Lung (tissue), 12 donors: ENCODE results near the gene WNT7B. TPM values are rescaled to one million over a fixed set of nuclear protein-coding genes. Genes with fewer than 3 reads are reported as not detected.

ENCODE experiments used
- ATAC-seq: fragments of 200-7000 bp; cut with Tn5 transposase; one replicate; pipeline ENCODE4 v1.9.1; 2020; ENCODE audit warnings: moderate number of reproducible peaks; ENCODE audit not compliant: insufficient read depth, low FRiP score
- DNase-seq, 3 donors: peaks; one replicate each; pipeline ENCODE4 v3.0.0-alpha.2; 2013 to 2017
- H3K27ac ChIP-seq, 2 donors: one replicate each; pipeline ENCODE4 v1.5.1; 2013; ENCODE audit warnings: mild to moderate bottlenecking in 2 of 2, moderate library complexity in 2 of 2, control low read depth in 1 of 2, inconsistent platforms in 1 of 2, low read depth in 1 of 2, low read length in 1 of 2
- H3K27me3 ChIP-seq, 3 donors: one replicate each; pipeline ENCODE4 v1.5.1; 2013; ENCODE audit warnings: low read length in 2 of 3; ENCODE audit not compliant: control insufficient read depth in 3 of 3, insufficient read depth in 3 of 3
- H3K36me3 ChIP-seq, 4 donors: one replicate each; pipeline ENCODE4 v1.5.1; 2013; ENCODE audit warnings: low read length in 4 of 4, mild to moderate bottlenecking in 1 of 4, moderate library complexity in 1 of 4; ENCODE audit not compliant: control insufficient read depth in 4 of 4, insufficient read depth in 4 of 4
- H3K4me1 ChIP-seq, 5 donors: one replicate each; pipeline ENCODE4 v1.5.1; 2013; ENCODE audit warnings: low read length in 5 of 5, mild to moderate bottlenecking in 2 of 5, moderate library complexity in 1 of 5; ENCODE audit not compliant: control insufficient read depth in 5 of 5, insufficient read depth in 5 of 5
- H3K4me3 ChIP-seq: one replicate; pipeline ENCODE4 v1.5.1; 2013; ENCODE audit warnings: mild to moderate bottlenecking, control low read depth, moderate library complexity
- H3K9ac ChIP-seq, 2 donors: one replicate each; pipeline ENCODE4 v1.5.1; 2013; ENCODE audit warnings: low read length in 2 of 2, control low read depth in 1 of 2; ENCODE audit not compliant: insufficient read depth in 1 of 2
- H3K9me3 ChIP-seq, 4 donors: one replicate each; pipeline ENCODE4 v1.5.1; 2013; ENCODE audit warnings: low read length in 3 of 4, mild to moderate bottlenecking in 1 of 4, moderate library complexity in 1 of 4; ENCODE audit not compliant: control insufficient read depth in 4 of 4, insufficient read depth in 3 of 4
- CTCF ChIP-seq: IDR thresholded peaks from 2 replicates; pipeline ENCODE4 v1.5.1; 2012; ENCODE audit warnings: mild to moderate bottlenecking; ENCODE audit errors: control extremely low read depth, extremely low read depth
- WGBS, 2 donors: extraction: QIAGEN DNeasy Blood & Tissue Kit; methylation state at CpG; one replicate each; pipeline ENCODE4 v1.1.7; 2013; 5-methylcytosine and 5-hydroxymethylcytosine counted together
- polyA plus RNA-seq, 2 donors: library from polyadenylated mRNA; stranded (reverse); fragments of 200-250 nt; gene quantifications; one replicate each; pipeline ENCODE4 v1.2.1, GENCODE V29; 2013
- total RNA-seq, 2 donors: library from RNA; depleted of rRNA in 1 of 2; stranded (reverse); fragments of >200 nt in 1 of 2; gene quantifications; one replicate each; pipeline ENCODE4 v1.2.1, GENCODE V29; 2014 to 2021
- donor health status: control.
- donor health status: control.
- donor health status: Bipolar disorder and iron deficiency.
- donor health status: healthy.
- donor health status: DM: yes; HTN: yes; CAD: no.

Gene WNT7B
- total and polyA plus RNA-seq, 4 donors: 3.5 to 12.5 (median 6.5) TPM

GRCh38 chr22:46021577-46021976 is 44.6 kb upstream of the WNT7B start:
- Histone ChIP-seq H3K27ac (no peak overlapping the region), H3K27me3 (peaks cover 0 to 2% (median 0%) of the 10 kb centered on the region in 3 donors), H3K4me3 (no peak overlapping the region), H3K9me3 (no peaks in the 10 kb centered on the region), H3K36me3 (no peaks in the 10 kb centered on the region), H3K9ac (no peak overlapping the region), H3K4me1 (peaks cover 0 to under 1% (median 0%) of the 10 kb centered on the region in 5 donors)
- no peak for TF ChIP-seq CTCF
- 81 to 90% methylated on average over 3 of the region's 3 CpGs for WGBS, 2 donors
- no peak for DNase-seq
- no peak for ATAC-seq

GRCh38 chr22:46019351-46019750 is 42.4 kb upstream of the WNT7B start:
- ATAC-seq (no peak), DNase-seq (no peak)
- Histone ChIP-seq H3K4me3 (no peak overlapping the region), H3K9ac (no peak overlapping the region), H3K36me3 (no peaks in the 10 kb centered on the region), H3K27ac (peak overlapping the region in 1 of 2 donors; percentile 24), H3K4me1 (no peaks in the 10 kb centered on the region), H3K9me3 (no peaks in the 10 kb centered on the region), H3K27me3 (no peaks in the 10 kb centered on the region)
- 62 to 74% methylated on average over 6 of the region's 6 CpGs for whole genome bisulfite sequencing, 2 donors
- no peak for TF ChIP-seq CTCF

GRCh38 chr22:46018859-46019258 is 41.9 kb upstream of the WNT7B start:
- H3K27ac ChIP-seq: no peak overlapping the region
- H3K36me3 ChIP-seq: no peaks in the 10 kb centered on the region
- DNase-seq: no peak
- TF ChIP-seq CTCF: no peak
- no peaks in the 10 kb centered on the region for H3K9me3 ChIP-seq
- no peaks in the 10 kb centered on the region for H3K27me3 ChIP-seq
- ATAC-seq: no peak
- no peak overlapping the region for H3K4me3 ChIP-seq
- no peaks in the 10 kb centered on the region for H3K4me1 ChIP-seq
- H3K9ac ChIP-seq: no peak overlapping the region

- H3K27me3 ChIP-seq: no peaks in the 10 kb centered on the region
- DNase-seq: no peak
- no peak for ATAC-seq
- no peaks in the 10 kb centered on the region for H3K36me3 ChIP-seq
- no peak overlapping the region for H3K4me3 ChIP-seq
- no peak for TF ChIP-seq CTCF
- no peaks in the 10 kb centered on the region for H3K9me3 ChIP-seq
- H3K27ac ChIP-seq: no peak overlapping the region
- 89 to 97% methylated on average over 2 of the region's 2 CpGs for WGBS, 2 donors
- H3K9ac ChIP-seq: no peak overlapping the region
- peaks cover 0 to 10% (median 4%) of the 10 kb centered on the region in 5 donors for H3K4me1 ChIP-seq
Measured at GRCh38 chr22:46017166-46017565, 40.2 kb upstream of the WNT7B start.
